OCI-LY3 (cell line): Measurements from ENCODE around the gene LDB2.

Experiments used
- H2AFZ ChIP-seq: fragments of 200-600, 300-600 bp; shearing (Covaris generic); 2 replicates; pipeline ENCODE4 v1.6.0; 2014; ENCODE audit warnings: antibody characterized with exemption, low read depth, low read length
- H3K27ac ChIP-seq: fragments of 200-600, 300-600 bp; sonication (generic); 2 replicates; pipeline ENCODE4 v1.5.1; 2014; ENCODE audit warnings: mild to moderate bottlenecking, low read length, moderate library complexity, mixed read lengths
- H3K27me3 ChIP-seq: fragments of 200-600, 300-600 bp; sonication (generic); 2 replicates; pipeline ENCODE4 v1.6.1; 2014; ENCODE audit warnings: low read depth, low read length, mixed read lengths
- H3K36me3 ChIP-seq: fragments of 200-600, 300-600 bp; sonication (generic); replicated peaks from 2 replicates; pipeline ENCODE3; 2014; ENCODE audit warnings: low read depth, low read length, mixed read lengths
- H3K4me1 ChIP-seq: fragments of 300-600, 200-600 bp; sonication (generic); 2 replicates; pipeline ENCODE4 v1.6.1; 2014; ENCODE audit warnings: low read length, mixed read lengths
- H3K4me2 ChIP-seq: fragments of 200-600, 300-600 bp; sonication (generic); 2 replicates; pipeline ENCODE4 v1.6.1; 2014; ENCODE audit warnings: low read length, mixed read lengths
- H3K4me3 ChIP-seq: fragments of 300-600, 200-600 bp; sonication (generic); 2 replicates; pipeline ENCODE4 v1.5.1; 2014; ENCODE audit warnings: antibody characterized with exemption, mild to moderate bottlenecking, low read length, moderate library complexity
- H3K79me2 ChIP-seq: fragments of 300-600, 200-600 bp; shearing (Covaris generic); 2 replicates; pipeline ENCODE4 v1.6.1; 2014; ENCODE audit warnings: mild to moderate bottlenecking, low read length, mixed read lengths
- H3K9ac ChIP-seq: fragments of 300-600, 200-600 bp; shearing (Covaris generic); 2 replicates; pipeline ENCODE4 v1.6.0; 2014; ENCODE audit warnings: mild to moderate bottlenecking, low read length, moderate library complexity
- H3K9me3 ChIP-seq: fragments of 200-600, 300-600 bp; shearing (Covaris generic); 2 replicates; pipeline ENCODE4 v1.6.1; 2014; ENCODE audit warnings: low read length, mixed read lengths; ENCODE audit not compliant: insufficient read depth
- H4K20me1 ChIP-seq: fragments of 200-600, 300-600 bp; sonication (generic); 2 replicates; pipeline ENCODE4 v1.6.1; 2016; ENCODE audit warnings: low read length, mixed read lengths; ENCODE audit not compliant: insufficient read depth
- EZH2phosphoT487 ChIP-seq: fragments of 200-600 bp; shearing (Covaris generic); IDR thresholded peaks from 2 replicates; pipeline ENCODE4 v1.6.1; 2018; ENCODE audit warnings: antibody characterized with exemption, mixed run types, low read depth
- TF ChIP-seq, protein P1 (sequence below): fragments of 200-600, 300-600 bp; sonication (generic); IDR thresholded peaks from 2 replicates; pipeline ENCODE4 v1.5.1; 2014; ENCODE audit warnings: antibody characterized with exemption, low read length, low read depth

The LDB2 gene

DNA sequence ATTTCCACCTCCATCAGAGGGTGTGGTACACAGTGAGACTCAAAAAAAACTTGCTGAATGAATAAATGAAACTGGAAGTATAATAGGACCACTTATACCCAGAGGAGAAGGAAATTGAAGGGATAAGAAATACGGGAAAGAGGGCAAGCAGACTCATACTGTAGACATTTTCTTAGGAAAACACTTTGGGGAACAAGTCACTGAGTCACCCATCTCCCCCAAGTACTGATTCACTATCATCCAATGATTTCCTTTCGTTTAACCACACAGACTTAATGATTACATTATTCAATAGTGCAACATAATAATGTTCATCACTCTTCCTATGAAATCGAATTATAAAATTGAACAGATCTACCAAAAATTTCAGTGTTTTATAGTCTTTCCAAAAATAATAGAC, 97.1 kb downstream of the LDB2 start:
- H3K4me3 ChIP-seq = no peak overlapping the region
- no peaks in the 10 kb centered on the region for H3K79me2 ChIP-seq
- H4K20me1 ChIP-seq = no peaks in the 10 kb centered on the region
- no peak overlapping the region for H3K27ac ChIP-seq
- no peaks in the 10 kb centered on the region for H3K9me3 ChIP-seq
- H3K4me1 ChIP-seq = no peaks in the 10 kb centered on the region
- no peak for TF ChIP-seq EZH2phosphoT487
- TF ChIP-seq, protein P1, sequence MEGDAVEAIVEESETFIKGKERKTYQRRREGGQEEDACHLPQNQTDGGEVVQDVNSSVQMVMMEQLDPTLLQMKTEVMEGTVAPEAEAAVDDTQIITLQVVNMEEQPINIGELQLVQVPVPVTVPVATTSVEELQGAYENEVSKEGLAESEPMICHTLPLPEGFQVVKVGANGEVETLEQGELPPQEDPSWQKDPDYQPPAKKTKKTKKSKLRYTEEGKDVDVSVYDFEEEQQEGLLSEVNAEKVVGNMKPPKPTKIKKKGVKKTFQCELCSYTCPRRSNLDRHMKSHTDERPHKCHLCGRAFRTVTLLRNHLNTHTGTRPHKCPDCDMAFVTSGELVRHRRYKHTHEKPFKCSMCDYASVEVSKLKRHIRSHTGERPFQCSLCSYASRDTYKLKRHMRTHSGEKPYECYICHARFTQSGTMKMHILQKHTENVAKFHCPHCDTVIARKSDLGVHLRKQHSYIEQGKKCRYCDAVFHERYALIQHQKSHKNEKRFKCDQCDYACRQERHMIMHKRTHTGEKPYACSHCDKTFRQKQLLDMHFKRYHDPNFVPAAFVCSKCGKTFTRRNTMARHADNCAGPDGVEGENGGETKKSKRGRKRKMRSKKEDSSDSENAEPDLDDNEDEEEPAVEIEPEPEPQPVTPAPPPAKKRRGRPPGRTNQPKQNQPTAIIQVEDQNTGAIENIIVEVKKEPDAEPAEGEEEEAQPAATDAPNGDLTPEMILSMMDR = no peak
- H3K4me2 ChIP-seq = no peak overlapping the region
- no peak overlapping the region for H3K9ac ChIP-seq
- no peaks in the 10 kb centered on the region for H3K36me3 ChIP-seq
- no peak overlapping the region for H2AFZ ChIP-seq
- no peaks in the 10 kb centered on the region for H3K27me3 ChIP-seq

- H4K20me1 ChIP-seq = no peaks in the 10 kb centered on the region
- H3K27ac ChIP-seq = no peak overlapping the region
- H3K4me1 ChIP-seq = no peaks in the 10 kb centered on the region
- H2AFZ ChIP-seq = no peak overlapping the region
- H3K4me2 ChIP-seq = no peak overlapping the region
- H3K79me2 ChIP-seq = no peaks in the 10 kb centered on the region
- no peaks in the 10 kb centered on the region for H3K36me3 ChIP-seq
- TF ChIP-seq, protein P1 = peak; percentile 72
- no peak for TF ChIP-seq EZH2phosphoT487
- H3K4me3 ChIP-seq = no peak overlapping the region
- peaks cover 3% of the 10 kb centered on the region; the same call in 1 of the 2 replicates for H3K27me3 ChIP-seq
- H3K9me3 ChIP-seq = no peaks in the 10 kb centered on the region
- H3K9ac ChIP-seq = no peak overlapping the region
Measured at GRCh38 chr4:16794816-16795445, 103.5 kb downstream of the LDB2 start.

DNA sequence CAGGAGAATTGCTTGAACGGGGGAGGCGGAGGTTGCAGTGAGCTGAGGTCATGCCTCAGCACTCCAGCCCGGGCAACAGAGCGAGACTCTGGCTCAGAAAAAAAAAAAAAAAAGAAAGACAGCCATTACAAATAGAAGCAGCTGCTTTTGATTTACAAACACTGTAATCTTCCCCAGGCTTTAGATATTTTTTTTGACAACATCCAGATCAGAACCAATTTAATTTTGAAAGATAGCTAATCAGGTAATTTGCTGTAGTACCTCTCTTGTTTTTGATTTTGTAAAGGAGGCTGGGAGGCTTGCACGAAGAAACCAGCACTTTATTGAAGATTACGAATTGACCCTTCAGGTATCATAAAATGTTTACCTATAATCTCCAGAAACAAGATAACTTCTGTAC, 107.0 kb downstream of the LDB2 start:
- Histone ChIP-seq H3K4me3 (no peak overlapping the region), H2AFZ (no peak overlapping the region), H3K27ac (no peak overlapping the region), H3K4me2 (no peak overlapping the region), H3K9ac (no peak overlapping the region), H3K4me1 (no peaks in the 10 kb centered on the region), H3K27me3 (peaks cover 3% of the 10 kb centered on the region; the same call in 1 of the 2 replicates), H3K79me2 (no peaks in the 10 kb centered on the region), H3K9me3 (no peaks in the 10 kb centered on the region), H3K36me3 (no peaks in the 10 kb centered on the region), H4K20me1 (no peaks in the 10 kb centered on the region)
- TF ChIP-seq, protein P1 = no peak
- TF ChIP-seq EZH2phosphoT487 = no peak

GRCh38 chr4:16790508-16790907, 107.9 kb downstream of the LDB2 start:
- Histone ChIP-seq H3K79me2 (no peaks in the 10 kb centered on the region), H3K9ac (no peak overlapping the region), H4K20me1 (no peaks in the 10 kb centered on the region), H3K9me3 (no peaks in the 10 kb centered on the region), H3K4me3 (no peak overlapping the region), H3K4me1 (no peaks in the 10 kb centered on the region), H3K4me2 (no peak overlapping the region), H3K36me3 (no peaks in the 10 kb centered on the region), H2AFZ (no peak overlapping the region), H3K27ac (no peak overlapping the region), H3K27me3 (peaks cover 8% of the 10 kb centered on the region; the same call in 1 of the 2 replicates)
- TF ChIP-seq, protein P1 = no peak
- TF ChIP-seq EZH2phosphoT487 = no peak
